CD4-positive, alpha-beta T cell treated with Interleukin-15 for 4 hours (primary cell): ENCODE data around the gene ANXA10.
"Not testable (repeated sequence)": the region's sequence is repeated elsewhere in the genome, so short reads cannot be mapped to it uniquely, and the experiment has no call there.

Experiments
- DNase-seq: peaks from one replicate; pipeline ENCODE4 v3.0.0-alpha.2; 2020; ENCODE audit warnings: low spot score

ANXA10 gene

GRCh38 chr4:168154546-168155277, 62.4 kb downstream of the ANXA10 start:
- no peak for DNase-seq

- DNase-seq = no peak
Measured at GRCh38 chr4:168162604-168163003, 70.3 kb downstream of the ANXA10 start.

GRCh38 chr4:168163106-168163505, 70.8 kb downstream of the ANXA10 start:
- DNase-seq = no peak

GRCh38 chr4:168164045-168164444, 71.7 kb downstream of the ANXA10 start:
- DNase-seq = no peak

- no peak for DNase-seq
Measured at GRCh38 chr4:168164915-168165548, 72.7 kb downstream of the ANXA10 start.

- DNase-seq = no peak
Measured at GRCh38 chr4:168167714-168168284, 75.5 kb downstream of the ANXA10 start.

GRCh38 chr4:168174308-168174707, 82.0 kb downstream of the ANXA10 start:
- DNase-seq = no peak

GRCh38 chr4:168177546-168178149, 85.3 kb downstream of the ANXA10 start:
- no peak for DNase-seq

- peak; percentile 7 for DNase-seq
Measured at GRCh38 chr4:168183717-168184571, 91.6 kb downstream of the ANXA10 start.

GRCh38 chr4:168188754-168189153, 96.4 kb downstream of the ANXA10 start:
- no peak for DNase-seq

GRCh38 chr4:168197926-168198325, 105.6 kb downstream of the ANXA10 start:
- DNase-seq = no peak

GRCh38 chr4:168199260-168199957, 107.1 kb downstream of the ANXA10 start:
- no peak for DNase-seq

GRCh38 chr4:168200685-168201084, 108.3 kb downstream of the ANXA10 start:
- DNase-seq = no peak

- DNase-seq = no peak
Measured at GRCh38 chr4:168203233-168203911, 111.0 kb downstream of the ANXA10 start.

GRCh38 chr4:168208957-168209614, 116.7 kb downstream of the ANXA10 start:
- DNase-seq = no peak

- no peak for DNase-seq
Measured at GRCh38 chr4:168212656-168213055, 120.3 kb downstream of the ANXA10 start.

GRCh38 chr4:168213511-168213910, 121.2 kb downstream of the ANXA10 start:
- not testable (repeated sequence) for DNase-seq

- DNase-seq = no peak
Measured at GRCh38 chr4:168218645-168219044, 126.3 kb downstream of the ANXA10 start.

- no peak for DNase-seq
Measured at GRCh38 chr4:168220893-168221292, 128.6 kb downstream of the ANXA10 start.

GRCh38 chr4:168221301-168221700, 129.0 kb downstream of the ANXA10 start:
- DNase-seq = no peak
